T-helper 22 cell (primary cell): Measurements from ENCODE around the gene CCDC24.

Experiments used
- DNase-seq: peaks from one replicate; pipeline ENCODE4 v3.0.0-alpha.2; 2020; ENCODE audit warnings: low read depth

The CCDC24 gene

DNA sequence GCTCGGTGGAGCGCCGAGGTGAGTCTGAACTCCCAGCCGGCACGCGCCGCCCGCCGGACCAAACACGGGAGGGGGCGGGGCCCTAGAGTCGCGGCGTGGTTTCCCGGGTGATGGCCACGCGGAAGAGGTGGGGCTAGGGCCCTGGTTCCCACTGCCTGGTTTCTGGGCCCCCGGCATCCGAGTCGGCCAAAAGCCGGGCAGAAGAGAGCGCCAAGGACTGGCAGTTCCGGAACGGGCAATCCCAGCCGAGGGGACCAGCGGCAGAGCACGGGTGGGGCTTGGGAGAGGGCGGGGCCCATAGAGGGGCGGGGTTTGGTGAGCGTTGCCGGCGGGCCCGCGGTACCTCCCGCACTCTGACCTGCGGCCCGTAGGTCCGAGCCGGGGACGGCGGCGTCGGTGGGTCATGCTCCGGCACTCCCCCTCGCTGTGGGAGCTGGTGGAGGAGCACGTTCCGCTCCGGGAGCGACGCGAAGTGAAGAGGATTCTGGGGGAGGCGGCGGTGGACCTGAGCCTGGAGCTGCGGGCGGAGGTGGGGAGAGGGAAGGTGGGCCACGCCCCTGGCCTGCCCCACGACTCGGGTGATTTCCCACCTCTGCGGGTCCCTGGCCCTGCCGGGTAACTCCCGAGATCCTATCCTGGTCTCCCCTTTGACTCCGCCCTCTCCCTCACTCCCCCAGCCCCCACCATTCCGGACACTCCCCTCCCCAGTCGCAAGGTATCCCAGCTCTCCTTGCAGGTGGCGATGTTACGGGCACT lies at the start of gene CCDC24:
TSS of gene CCDC24 (plus strand) at position 124 of the 756 bp plus-strand sequence. CDS start at position 404, 280 bp downstream.
- DNase-seq, result peak; percentile 66

DNA sequence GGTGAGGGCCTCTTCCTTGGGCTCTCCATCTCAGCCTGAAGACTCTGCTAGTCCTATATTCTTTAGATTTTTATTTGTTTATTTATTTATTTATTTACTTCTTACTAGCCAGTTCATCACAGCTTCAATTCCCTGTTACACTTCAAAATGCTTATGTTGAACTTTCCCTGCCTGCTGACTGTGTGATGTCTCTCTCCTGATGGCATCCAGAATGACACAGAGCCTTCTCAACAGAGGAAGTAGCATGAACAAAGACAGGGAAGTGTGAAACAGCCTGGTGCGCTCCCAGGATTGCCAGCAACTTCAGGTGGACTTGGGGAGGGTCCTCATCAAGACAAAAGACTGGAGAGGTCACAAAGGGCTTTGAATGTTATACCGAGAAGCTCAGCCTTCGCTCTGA lies 49.0 kb upstream of the CCDC24 start:
- no peak for DNase-seq

DNA sequence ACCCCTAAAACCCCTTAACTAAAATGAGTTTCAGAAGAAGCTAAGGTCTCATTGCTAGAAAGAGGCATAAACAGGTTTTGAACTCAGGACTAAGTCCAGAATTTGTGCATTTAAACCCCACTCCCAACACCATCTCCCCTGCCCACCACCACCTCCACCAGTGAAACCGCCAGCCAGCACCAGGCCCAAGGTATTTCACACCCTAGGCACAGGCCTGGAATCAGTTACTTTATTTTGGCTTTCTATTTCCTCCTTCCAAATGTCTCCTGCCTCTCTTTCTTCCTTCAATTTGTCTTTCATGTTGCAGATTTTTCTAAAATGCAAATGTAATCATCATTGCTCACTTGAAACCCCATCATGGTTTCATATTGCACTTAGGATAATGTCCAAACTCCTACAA lies 46.5 kb upstream of the CCDC24 start:
- DNase-seq, result no peak

GRCh38 chr1:43945674-43946235 lies 45.6 kb upstream of the CCDC24 start:
- DNase-seq, result no peak

DNA sequence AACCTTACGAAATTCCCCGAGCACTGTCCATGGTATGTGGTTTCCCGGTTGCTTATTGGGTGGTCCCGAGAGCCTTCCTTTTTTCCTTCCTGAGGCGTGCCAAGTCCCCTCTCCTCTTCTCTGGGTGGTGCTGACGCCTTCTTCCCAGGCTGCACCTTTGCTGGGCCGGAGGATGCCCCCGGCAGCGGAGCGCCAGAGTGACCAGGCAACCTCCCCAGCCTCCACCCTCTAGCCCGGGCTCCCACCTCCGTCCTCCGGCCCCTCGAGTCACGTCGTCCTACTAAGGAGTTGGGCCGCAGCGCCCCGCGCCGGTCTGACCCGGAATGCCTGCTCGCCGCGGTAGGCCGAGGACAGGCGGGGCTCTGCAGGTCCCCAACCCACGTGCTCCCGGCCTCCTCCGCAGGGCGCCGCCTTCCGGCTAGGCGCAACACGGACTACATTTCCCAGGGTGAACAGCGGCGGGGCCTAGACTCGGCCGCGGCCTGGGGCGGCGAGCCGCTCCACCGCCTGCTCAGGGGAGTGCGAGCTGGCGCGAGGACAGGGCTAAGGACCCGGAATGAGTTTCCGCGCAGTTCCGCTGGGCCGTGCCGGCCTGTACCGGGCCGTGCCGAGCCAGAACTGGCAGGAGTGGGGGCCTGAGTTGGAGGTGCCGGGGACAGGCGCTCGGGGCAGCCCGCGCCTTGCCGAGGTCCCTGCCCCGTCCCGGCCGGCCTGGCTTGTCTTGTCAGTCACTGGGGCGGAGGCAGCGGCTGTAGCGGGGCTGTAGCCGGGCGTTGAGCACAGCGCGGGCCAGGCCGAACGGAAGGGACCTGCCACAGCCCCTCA lies 45.0 kb upstream of the CCDC24 start, which contains the start of gene IPO13:
TSS of gene IPO13 (plus strand) at position 715 of the 825 bp plus-strand sequence. CDS start 651 bp downstream, outside the sequence.
- peak; percentile 90 for DNase-seq

- no peak for DNase-seq
Measured at GRCh38 chr1:43947061-43947873, 44.1 kb upstream of the CCDC24 start.

DNA sequence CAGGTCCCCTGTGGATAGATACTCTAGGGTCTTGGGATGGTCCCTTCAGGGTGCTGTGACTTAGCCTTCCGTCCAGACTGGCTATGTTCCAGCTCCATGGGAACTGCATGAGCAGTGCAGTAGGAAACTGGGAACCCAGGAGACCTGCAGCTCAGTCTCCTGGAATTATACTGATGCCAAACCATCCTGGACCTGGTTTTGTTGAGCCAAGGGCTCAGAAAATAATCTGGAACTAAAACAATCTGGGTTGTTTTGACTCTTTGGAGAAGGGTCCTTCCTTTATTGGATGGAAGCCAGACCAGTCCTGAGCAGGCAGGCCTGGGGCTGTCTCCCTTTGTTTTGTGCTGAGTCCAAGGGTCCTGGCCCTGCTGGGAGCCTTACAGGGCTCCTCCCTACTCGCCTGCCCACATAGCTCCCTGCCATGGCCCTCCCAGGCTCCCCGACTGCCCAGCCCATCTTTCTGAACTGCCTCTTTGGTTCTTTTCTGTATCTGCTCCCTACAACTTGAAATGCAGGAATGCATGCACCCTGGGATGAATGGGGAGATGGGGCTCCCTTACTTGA lies 43.4 kb upstream of the CCDC24 start:
- no peak for DNase-seq

DNA sequence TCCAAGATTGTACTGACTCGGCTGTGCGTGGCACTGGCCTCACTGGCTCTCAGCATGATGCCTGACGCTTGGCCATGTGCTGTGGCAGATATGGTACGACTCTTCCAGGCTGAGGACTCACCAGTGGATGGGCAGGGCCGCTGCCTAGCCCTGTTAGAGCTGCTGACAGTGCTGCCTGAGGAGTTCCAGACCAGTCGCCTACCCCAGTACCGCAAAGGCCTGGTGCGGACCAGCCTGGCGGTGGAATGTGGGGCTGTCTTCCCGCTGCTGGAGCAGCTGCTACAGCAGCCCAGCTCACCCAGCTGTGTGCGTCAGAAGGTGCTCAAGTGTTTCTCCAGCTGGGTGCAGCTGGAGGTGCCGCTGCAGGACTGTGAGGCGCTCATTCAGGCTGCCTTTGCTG lies 41.7 kb upstream of the CCDC24 start:
- DNase-seq, result no peak

DNA sequence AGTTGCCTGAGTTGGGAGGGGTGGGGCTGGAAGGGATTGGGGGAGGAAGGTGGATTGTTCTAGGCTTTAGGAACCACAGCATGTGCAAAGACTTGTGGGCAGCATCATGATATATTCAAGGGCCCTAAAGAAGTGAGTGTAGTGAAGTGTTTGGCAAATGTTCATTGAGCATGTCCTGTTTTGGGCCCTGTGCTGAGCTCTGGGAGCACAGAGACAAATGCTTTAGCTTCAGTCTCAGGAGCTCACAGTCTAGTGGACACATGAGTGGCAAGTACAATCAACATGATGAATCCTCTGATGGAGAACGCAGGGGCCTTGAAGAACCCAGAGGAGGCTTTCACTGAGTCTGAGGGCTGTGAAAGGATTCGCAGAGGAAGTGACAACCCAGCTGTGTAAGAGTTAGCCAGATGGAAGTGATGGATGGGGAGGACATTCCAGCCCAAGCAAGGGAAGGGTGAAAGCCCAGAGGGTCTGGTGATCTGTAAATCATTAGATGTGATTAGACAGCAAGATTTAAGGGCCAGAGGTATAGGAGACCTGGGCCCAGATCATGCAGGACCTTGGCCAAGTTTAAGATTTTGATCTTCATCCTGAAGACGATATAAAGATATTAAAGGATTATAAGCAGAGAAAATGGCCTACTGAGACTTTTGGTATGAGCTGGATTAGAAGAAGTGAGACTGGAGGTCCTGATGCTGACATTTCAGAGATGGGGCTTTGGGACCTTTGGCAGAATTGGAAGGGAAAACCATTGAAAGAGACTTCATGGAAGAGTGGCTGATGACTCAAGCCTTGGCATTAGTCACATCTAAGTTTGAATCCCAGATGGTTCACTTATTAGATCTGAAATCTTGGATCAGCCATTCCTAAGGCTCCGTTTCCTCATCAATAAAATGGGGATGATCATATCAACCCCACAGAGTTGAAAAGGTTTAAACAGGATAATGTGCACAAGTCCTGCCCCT lies 40.1 kb upstream of the CCDC24 start:
- no peak for DNase-seq

GRCh38 chr1:43952731-43953346 lies 38.6 kb upstream of the CCDC24 start:
- no peak for DNase-seq

DNA sequence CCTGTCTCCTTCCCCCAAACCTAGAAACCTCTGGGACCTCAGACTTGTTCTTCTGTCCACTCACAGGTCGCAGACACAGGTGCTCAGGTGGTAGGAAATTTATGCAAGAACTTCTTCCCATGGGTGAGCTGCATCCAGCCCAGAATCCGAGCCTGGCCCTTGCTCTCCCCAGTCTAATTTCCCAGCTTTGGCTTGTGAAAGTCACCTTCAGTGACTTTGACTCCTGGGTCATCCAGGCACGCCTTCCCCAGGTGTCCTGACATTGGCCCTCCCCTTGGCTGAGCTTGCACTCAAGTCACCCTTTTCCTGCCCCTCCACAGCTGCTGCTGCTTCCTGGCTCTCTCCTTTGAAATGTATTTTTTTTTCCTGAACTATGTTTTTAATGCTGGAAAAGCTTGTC lies 38.0 kb upstream of the CCDC24 start:
- DNase-seq, result no peak

DNA sequence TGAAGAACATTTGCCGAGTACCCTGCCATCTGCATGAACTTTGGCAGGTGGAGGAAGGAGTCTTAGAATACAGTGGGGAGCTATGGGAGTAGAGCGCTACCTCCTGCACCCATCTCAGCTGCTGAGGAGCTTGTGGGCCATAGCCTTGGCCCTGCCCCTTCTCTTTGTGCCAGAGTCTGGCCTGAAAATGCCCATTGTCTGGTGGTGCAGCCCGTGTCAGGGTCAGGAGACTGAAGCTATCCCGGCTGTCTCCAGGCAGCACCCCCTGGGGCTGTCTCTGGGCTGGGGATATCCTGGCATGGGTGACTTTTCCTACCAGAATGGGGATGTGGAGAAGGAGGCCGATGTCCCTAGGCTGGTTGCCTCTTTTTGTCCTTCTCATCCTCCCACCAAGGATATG lies 37.4 kb upstream of the CCDC24 start:
- DNase-seq, result no peak

- no peak for DNase-seq
Measured at GRCh38 chr1:43956234-43956633, 35.2 kb upstream of the CCDC24 start.

DNA sequence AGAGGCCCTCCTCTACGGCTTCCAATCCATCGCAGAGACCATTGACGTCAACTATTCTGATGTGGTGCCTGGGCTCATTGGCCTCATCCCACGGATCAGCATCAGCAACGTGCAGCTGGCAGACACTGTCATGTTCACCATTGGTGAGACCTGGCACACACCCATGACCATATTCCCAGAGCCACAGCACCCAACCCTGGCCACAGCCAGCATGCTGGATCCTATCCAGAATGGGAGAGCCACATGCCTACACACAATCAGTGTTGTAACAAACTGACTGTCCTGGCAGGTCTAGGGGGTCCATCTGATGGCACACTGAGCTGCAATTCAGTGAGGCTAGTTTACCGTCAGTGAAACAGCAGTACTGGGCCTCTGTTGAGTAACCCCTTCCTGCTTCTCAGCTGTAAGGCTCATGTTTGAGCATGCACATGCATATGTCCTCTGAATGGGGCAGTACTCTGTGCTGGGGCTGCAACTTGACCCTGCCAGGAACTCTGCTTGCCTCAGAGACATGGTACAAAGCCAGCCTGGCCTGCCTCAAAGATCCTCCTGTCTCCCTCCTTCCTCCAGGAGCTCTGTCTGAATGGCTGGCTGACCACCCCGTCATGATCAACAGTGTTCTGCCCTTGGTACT lies 33.9 kb upstream of the CCDC24 start:
- DNase-seq, result no peak

DNA sequence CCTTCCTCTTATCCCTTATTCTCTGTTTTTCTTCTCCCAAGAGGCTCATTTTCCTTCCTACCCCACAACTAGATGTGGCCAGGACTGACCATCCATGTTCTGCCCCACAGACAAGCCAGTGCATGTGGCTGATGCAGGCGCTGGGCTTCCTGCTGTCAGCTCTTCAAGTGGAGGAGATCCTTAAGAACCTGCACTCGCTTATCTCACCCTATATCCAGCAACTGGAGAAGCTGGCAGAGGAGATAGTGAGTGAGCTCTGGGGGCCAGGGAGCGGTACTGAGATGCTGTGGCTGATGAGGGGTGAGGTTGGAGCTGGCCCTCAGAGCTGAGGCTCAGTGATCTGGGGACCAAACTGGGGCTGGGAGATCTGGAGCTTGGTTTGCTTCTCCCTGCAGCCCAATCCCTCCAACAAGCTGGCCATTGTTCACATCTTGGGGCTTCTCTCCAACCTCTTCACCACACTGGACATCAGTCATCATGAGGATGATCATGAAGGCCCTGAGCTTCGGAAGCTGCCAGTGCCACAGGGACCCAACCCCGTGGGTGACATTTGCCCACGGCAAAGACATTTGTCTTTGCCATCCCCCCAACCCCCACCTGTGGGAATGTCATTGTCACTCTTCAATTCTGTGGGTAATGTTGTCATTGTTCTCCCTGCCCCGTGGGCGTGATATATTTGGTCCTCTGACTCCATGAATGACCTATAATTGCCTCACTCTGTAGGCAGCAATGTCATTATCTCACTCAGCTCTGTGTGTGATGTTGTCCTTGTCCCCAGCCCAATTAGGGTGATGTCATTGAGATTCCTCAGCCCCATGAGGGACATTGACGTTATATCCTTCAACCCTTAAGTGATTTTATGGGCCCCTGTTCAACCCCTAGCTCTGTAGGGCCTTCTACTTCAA lies 32.8 kb upstream of the CCDC24 start:
- DNase-seq, result no peak

DNA sequence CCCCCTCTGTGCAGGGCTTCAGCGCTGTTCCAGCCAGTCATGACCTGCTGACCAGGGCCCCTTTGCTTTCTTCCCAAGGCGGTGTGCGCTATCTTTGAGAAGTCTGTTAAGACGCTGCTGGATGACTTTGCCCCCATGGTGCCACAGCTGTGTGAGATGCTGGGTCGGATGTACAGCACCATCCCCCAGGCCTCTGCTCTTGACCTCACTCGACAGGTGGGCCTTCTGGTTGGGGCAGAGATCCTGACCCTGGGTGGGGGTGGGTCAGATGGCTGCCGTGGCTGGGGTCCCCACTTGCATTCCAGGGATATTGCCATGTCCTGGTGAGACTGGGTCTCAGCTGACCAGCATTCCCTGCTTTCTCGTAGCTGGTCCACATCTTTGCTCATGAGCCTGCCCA lies 30.6 kb upstream of the CCDC24 start:
- no peak for DNase-seq

DNA sequence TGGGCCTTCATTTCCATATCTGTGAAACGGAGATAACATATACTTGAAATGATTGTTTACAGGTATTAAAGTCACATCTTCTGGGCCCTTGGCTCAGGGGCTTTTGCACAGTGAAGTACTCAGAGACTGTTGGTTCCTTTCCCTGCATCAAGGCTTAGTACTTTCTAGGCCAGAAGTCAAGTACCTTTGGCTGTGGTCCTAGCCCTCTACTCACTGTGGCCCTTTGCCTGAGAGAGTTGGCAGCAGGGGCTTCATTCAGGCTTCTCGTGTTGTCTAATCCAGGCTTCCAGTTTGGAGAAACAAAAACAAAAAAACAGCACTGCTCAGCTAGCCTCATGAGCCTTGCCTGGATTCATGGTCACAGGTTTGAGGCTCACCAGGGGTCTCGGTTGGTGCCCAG lies 29.7 kb upstream of the CCDC24 start:
- no peak for DNase-seq

GRCh38 chr1:43962324-43962723 lies 29.1 kb upstream of the CCDC24 start:
- DNase-seq, result no peak

- no peak for DNase-seq
Measured at GRCh38 chr1:43963006-43963405, 28.4 kb upstream of the CCDC24 start.
